WTC11 (cell line): ENCODE results near the gene TBL1X. TPM values are rescaled to one million over a fixed set of nuclear protein-coding genes. Genes with fewer than 3 reads are reported as not detected.

Experiments used
- ATAC-seq: fragments of 200-7000 bp; cut with Tn5 transposase; 2 replicates; pipeline ENCODE4 v1.10.0; 2021; ENCODE audit warnings: mild to moderate bottlenecking, moderate library complexity
- CTCF ChIA-PET: fragments of 300-600 bp; sonication (Branson Sonifier 250); formaldehyde crosslinking; loops from one replicate; lab custom pipeline; 2021; ENCODE audit warnings: antibody characterized with exemption; lab: Charles Lee
- POLR2A ChIA-PET: fragments of 350-600 bp; sonication (Branson Sonifier 250); formaldehyde crosslinking; loops from one replicate; lab custom pipeline; 2021; ENCODE audit warnings: antibody characterized with exemption; lab: Charles Lee
- DNase-seq: peaks from one replicate; pipeline ENCODE4 v3.0.0; 2021; ENCODE audit warnings: low spot score
- H3K27ac Mint-ChIP-seq: 2 replicates; pipeline ENCODE4 v1.8.0; 2021; ENCODE audit warnings: mixed read lengths
- H3K27me3 Mint-ChIP-seq: 2 replicates; pipeline ENCODE4 v1.8.0; 2021; ENCODE audit warnings: low read depth, mild to moderate bottlenecking, moderate library complexity, mixed read lengths
- H3K36me3 Mint-ChIP-seq: 2 replicates; pipeline ENCODE4 v1.8.0; 2021; ENCODE audit warnings: mixed read lengths
- H3K4me1 Mint-ChIP-seq: 2 replicates; pipeline ENCODE4 v1.8.0; 2022; ENCODE audit warnings: mixed read lengths
- H3K4me3 Mint-ChIP-seq: 2 replicates; pipeline ENCODE4 v1.8.0; 2021; ENCODE audit warnings: mild to moderate bottlenecking, moderate library complexity, mixed read lengths
- H3K9me3 Mint-ChIP-seq: 2 replicates; pipeline ENCODE4 v1.8.0; 2021; ENCODE audit warnings: mixed read lengths
- ATF1 ChIP-seq: sonication (generic); formaldehyde crosslinking; IDR thresholded peaks from 2 replicates; pipeline ENCODE4 v1.8.1; 2023; ENCODE audit warnings: mild to moderate bottlenecking, moderate library complexity, missing genetic modification reagents
- CBFB ChIP-seq: sonication (generic); formaldehyde crosslinking; IDR thresholded peaks from 2 replicates; pipeline ENCODE4 v1.8.1; 2022; ENCODE audit warnings: mild to moderate bottlenecking, low read depth, missing genetic modification reagents
- CREM ChIP-seq: sonication (generic); formaldehyde crosslinking; IDR thresholded peaks from 2 replicates; pipeline ENCODE4 v1.8.1; 2022; ENCODE audit warnings: mild to moderate bottlenecking, missing genetic modification reagents, moderate library complexity
- E2F5 ChIP-seq: sonication (generic); formaldehyde crosslinking; IDR thresholded peaks from 2 replicates; pipeline ENCODE4 v1.8.1; 2022; ENCODE audit warnings: mild to moderate bottlenecking, moderate library complexity, missing genetic modification reagents
- ETV6 ChIP-seq: sonication (generic); formaldehyde crosslinking; IDR thresholded peaks from 2 replicates; pipeline ENCODE4 v1.8.1; 2022; ENCODE audit warnings: mild to moderate bottlenecking, missing genetic modification reagents
- FOXJ3 ChIP-seq: sonication (generic); formaldehyde crosslinking; IDR thresholded peaks from 2 replicates; pipeline ENCODE4 v1.9.0; 2021; ENCODE audit warnings: missing genetic modification reagents, mild to moderate bottlenecking, borderline replicate concordance
- GRHL2 ChIP-seq: fragments of 250-450 bp; sonication (Bioruptor Pico); IDR thresholded peaks from 2 replicates; pipeline ENCODE4 v1.8.0; 2022; ENCODE audit warnings: mild to moderate bottlenecking, moderate library complexity; ENCODE audit not compliant: insufficient replicate concordance, severe bottlenecking
- GTF2I ChIP-seq: fragments of 250-450 bp; sonication (Bioruptor Pico); conservative IDR thresholded peaks from 2 replicates; pipeline ENCODE4 v1.4.0; 2021; ENCODE audit warnings: mild to moderate bottlenecking
- JAZF1 ChIP-seq: fragments of 250-450 bp; sonication (Bioruptor Pico); IDR thresholded peaks from 2 replicates; pipeline ENCODE4 v1.9.0; 2021; ENCODE audit warnings: moderate library complexity, mild to moderate bottlenecking, inconsistent platforms
- JUN ChIP-seq: sonication (generic); formaldehyde crosslinking; IDR thresholded peaks from 2 replicates; pipeline ENCODE4 v1.8.0; 2023; ENCODE audit warnings: mild to moderate bottlenecking, missing genetic modification reagents
- MXD4 ChIP-seq: fragments of 250-450 bp; sonication (Bioruptor Pico); IDR thresholded peaks from 2 replicates; pipeline ENCODE4 v1.8.0; 2021; ENCODE audit warnings: mild to moderate bottlenecking, moderate library complexity, borderline replicate concordance
- MYBL2 ChIP-seq: sonication (generic); formaldehyde crosslinking; IDR thresholded peaks from 2 replicates; pipeline ENCODE4 v1.8.1; 2023; ENCODE audit warnings: mild to moderate bottlenecking, moderate library complexity, missing genetic modification reagents
- NFYB ChIP-seq: sonication (generic); formaldehyde crosslinking; conservative IDR thresholded peaks from 2 replicates; pipeline ENCODE4 v1.8.0; 2022; ENCODE audit warnings: low read depth, missing genetic modification reagents
- NR1H2 ChIP-seq: sonication (generic); formaldehyde crosslinking; IDR thresholded peaks from 2 replicates; pipeline ENCODE4 v1.9.0; 2021; ENCODE audit warnings: mild to moderate bottlenecking, moderate library complexity, missing genetic modification reagents
- NR2C2 ChIP-seq: sonication (generic); formaldehyde crosslinking; IDR thresholded peaks from 2 replicates; pipeline ENCODE4 v1.8.0; 2022; ENCODE audit warnings: mild to moderate bottlenecking, missing genetic modification reagents
- RORB ChIP-seq: fragments of 250-450 bp; sonication (Bioruptor Pico); IDR thresholded peaks from 2 replicates; pipeline ENCODE4 v1.9.0; 2021; ENCODE audit warnings: mild to moderate bottlenecking
- SMAD4 ChIP-seq: sonication (generic); formaldehyde crosslinking; IDR thresholded peaks from 2 replicates; pipeline ENCODE4 v1.8.0; 2022; ENCODE audit warnings: mild to moderate bottlenecking, missing genetic modification reagents
- TEAD4 ChIP-seq: sonication (generic); formaldehyde crosslinking; IDR thresholded peaks from 2 replicates; pipeline ENCODE4 v1.8.0; 2022; ENCODE audit warnings: mild to moderate bottlenecking, missing genetic modification reagents
- ZNF138 ChIP-seq: sonication (generic); formaldehyde crosslinking; conservative IDR thresholded peaks from 2 replicates; pipeline ENCODE4 v1.8.1; 2022; ENCODE audit warnings: mild to moderate bottlenecking, moderate library complexity, missing genetic modification reagents
- ZNF263 ChIP-seq: sonication (generic); formaldehyde crosslinking; IDR thresholded peaks from 2 replicates; pipeline ENCODE4 v1.8.1; 2022; ENCODE audit warnings: low read depth, mild to moderate bottlenecking, moderate library complexity, missing genetic modification reagents
- ZNF317 ChIP-seq: sonication (generic); formaldehyde crosslinking; IDR thresholded peaks from 2 replicates; pipeline ENCODE4 v1.8.1; 2023; ENCODE audit warnings: low read depth, mild to moderate bottlenecking, moderate library complexity, missing genetic modification reagents, borderline replicate concordance
- ZNF396 ChIP-seq: fragments of 250-450 bp; sonication (Bioruptor Pico); IDR thresholded peaks from 2 replicates; pipeline ENCODE4 v1.8.0; 2021; ENCODE audit warnings: mild to moderate bottlenecking, moderate library complexity, borderline replicate concordance
- ZNF423 ChIP-seq: fragments of 250-450 bp; sonication (Bioruptor Pico); IDR thresholded peaks from 2 replicates; pipeline ENCODE4 v2.1.2; 2022; ENCODE audit warnings: mild to moderate bottlenecking, moderate library complexity
- ZSCAN18 ChIP-seq: fragments of 250-450 bp; sonication (Bioruptor Pico); IDR thresholded peaks from 2 replicates; pipeline ENCODE4 v2.1.2; 2022; ENCODE audit warnings: mild to moderate bottlenecking, moderate library complexity
- total RNA-seq: library from RNA; stranded (reverse); gene quantifications from 3 replicates; pipeline ENCODE4 v1.2.3, GENCODE V29; 2021
- TF ChIP-seq, protein P1 (sequence below): sonication (generic); formaldehyde crosslinking; IDR thresholded peaks from 2 replicates; pipeline ENCODE4 v1.8.0; 2022; ENCODE audit warnings: mild to moderate bottlenecking, missing genetic modification reagents
- TF ChIP-seq, protein P2 (sequence below): sonication (generic); formaldehyde crosslinking; IDR thresholded peaks from 2 replicates; pipeline ENCODE4 v1.8.1; 2022; ENCODE audit warnings: low read depth, missing genetic modification reagents, borderline replicate concordance
- TF ChIP-seq, protein P3 (sequence below): sonication (generic); formaldehyde crosslinking; IDR thresholded peaks from 2 replicates; pipeline ENCODE4 v1.8.1; 2023; ENCODE audit warnings: mild to moderate bottlenecking, missing genetic modification reagents, borderline replicate concordance
- TF ChIP-seq, protein P4 (sequence below): fragments of 250-450 bp; sonication (Bioruptor Pico); IDR thresholded peaks from 2 replicates; pipeline ENCODE4 v1.9.0; 2021; ENCODE audit warnings: moderate library complexity, mild to moderate bottlenecking, inconsistent platforms, borderline replicate concordance

The TBL1X gene
- total RNA-seq, 1 experiment from 2014 or later = 27.7 TPM

- no peaks in the 10 kb centered on the region for H3K4me1 Mint-ChIP-seq
- no peak overlapping the region for H3K4me3 Mint-ChIP-seq
- peaks cover 19% of the 10 kb centered on the region for H3K36me3 Mint-ChIP-seq
- no peak for ATAC-seq
- TF ChIP-seq TEAD4 (CRISPR knock-in tag) (no peak), CBFB (CRISPR knock-in tag) (no peak), ETV6 (CRISPR knock-in tag) (no peak), JAZF1 (CRISPR knock-in tag) (no peak), ZNF317 (CRISPR knock-in tag) (no peak), SMAD4 (CRISPR knock-in tag) (no peak), MYBL2 (CRISPR knock-in tag) (no peak), RORB (CRISPR knock-in tag) (no peak), MXD4 (no peak), ZNF263 (CRISPR knock-in tag) (no peak), NFYB (CRISPR knock-in tag) (no peak), FOXJ3 (no peak), CREM (CRISPR knock-in tag) (no peak), ZNF138 (no peak), ZNF396 (CRISPR knock-in tag) (no peak)
- TF ChIP-seq, protein P1, sequence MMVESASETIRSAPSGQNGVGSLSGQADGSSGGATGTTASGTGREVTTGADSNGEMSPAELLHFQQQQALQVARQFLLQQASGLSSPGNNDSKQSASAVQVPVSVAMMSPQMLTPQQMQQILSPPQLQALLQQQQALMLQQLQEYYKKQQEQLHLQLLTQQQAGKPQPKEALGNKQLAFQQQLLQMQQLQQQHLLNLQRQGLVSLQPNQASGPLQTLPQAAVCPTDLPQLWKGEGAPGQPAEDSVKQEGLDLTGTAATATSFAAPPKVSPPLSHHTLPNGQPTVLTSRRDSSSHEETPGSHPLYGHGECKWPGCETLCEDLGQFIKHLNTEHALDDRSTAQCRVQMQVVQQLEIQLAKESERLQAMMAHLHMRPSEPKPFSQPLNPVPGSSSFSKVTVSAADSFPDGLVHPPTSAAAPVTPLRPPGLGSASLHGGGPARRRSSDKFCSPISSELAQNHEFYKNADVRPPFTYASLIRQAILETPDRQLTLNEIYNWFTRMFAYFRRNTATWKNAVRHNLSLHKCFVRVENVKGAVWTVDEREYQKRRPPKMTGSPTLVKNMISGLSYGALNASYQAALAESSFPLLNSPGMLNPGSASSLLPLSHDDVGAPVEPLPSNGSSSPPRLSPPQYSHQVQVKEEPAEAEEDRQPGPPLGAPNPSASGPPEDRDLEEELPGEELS (CRISPR knock-in tag) = no peak
- TF ChIP-seq, protein P2, sequence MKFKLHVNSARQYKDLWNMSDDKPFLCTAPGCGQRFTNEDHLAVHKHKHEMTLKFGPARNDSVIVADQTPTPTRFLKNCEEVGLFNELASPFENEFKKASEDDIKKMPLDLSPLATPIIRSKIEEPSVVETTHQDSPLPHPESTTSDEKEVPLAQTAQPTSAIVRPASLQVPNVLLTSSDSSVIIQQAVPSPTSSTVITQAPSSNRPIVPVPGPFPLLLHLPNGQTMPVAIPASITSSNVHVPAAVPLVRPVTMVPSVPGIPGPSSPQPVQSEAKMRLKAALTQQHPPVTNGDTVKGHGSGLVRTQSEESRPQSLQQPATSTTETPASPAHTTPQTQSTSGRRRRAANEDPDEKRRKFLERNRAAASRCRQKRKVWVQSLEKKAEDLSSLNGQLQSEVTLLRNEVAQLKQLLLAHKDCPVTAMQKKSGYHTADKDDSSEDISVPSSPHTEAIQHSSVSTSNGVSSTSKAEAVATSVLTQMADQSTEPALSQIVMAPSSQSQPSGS = no peak
- TF ChIP-seq, protein P3, sequence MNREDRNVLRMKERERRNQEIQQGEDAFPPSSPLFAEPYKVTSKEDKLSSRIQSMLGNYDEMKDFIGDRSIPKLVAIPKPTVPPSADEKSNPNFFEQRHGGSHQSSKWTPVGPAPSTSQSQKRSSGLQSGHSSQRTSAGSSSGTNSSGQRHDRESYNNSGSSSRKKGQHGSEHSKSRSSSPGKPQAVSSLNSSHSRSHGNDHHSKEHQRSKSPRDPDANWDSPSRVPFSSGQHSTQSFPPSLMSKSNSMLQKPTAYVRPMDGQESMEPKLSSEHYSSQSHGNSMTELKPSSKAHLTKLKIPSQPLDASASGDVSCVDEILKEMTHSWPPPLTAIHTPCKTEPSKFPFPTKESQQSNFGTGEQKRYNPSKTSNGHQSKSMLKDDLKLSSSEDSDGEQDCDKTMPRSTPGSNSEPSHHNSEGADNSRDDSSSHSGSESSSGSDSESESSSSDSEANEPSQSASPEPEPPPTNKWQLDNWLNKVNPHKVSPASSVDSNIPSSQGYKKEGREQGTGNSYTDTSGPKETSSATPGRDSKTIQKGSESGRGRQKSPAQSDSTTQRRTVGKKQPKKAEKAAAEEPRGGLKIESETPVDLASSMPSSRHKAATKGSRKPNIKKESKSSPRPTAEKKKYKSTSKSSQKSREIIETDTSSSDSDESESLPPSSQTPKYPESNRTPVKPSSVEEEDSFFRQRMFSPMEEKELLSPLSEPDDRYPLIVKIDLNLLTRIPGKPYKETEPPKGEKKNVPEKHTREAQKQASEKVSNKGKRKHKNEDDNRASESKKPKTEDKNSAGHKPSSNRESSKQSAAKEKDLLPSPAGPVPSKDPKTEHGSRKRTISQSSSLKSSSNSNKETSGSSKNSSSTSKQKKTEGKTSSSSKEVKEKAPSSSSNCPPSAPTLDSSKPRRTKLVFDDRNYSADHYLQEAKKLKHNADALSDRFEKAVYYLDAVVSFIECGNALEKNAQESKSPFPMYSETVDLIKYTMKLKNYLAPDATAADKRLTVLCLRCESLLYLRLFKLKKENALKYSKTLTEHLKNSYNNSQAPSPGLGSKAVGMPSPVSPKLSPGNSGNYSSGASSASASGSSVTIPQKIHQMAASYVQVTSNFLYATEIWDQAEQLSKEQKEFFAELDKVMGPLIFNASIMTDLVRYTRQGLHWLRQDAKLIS = no peak
- TF ChIP-seq, all 79 proteins: peak for 0
- CTCF ChIA-PET = no interaction called here
- Mint-ChIP-seq H3K9me3 (no peaks in the 10 kb centered on the region), H3K27me3 (no peaks in the 10 kb centered on the region), H3K27ac (no peak overlapping the region)
- POLR2A ChIA-PET = no interaction called here
- no peak for DNase-seq
These were observed 228.6 kb downstream of the TBL1X start for GRCh38 chrX:9693307-9694001.

- Mint-ChIP-seq H3K36me3 (peaks cover 16% of the 10 kb centered on the region), H3K4me3 (no peak overlapping the region), H3K27ac (no peak overlapping the region), H3K27me3 (no peaks in the 10 kb centered on the region), H3K9me3 (no peaks in the 10 kb centered on the region), H3K4me1 (no peaks in the 10 kb centered on the region; the same call in 1 of the 2 replicates)
- CTCF ChIA-PET = no interaction called here
- POLR2A ChIA-PET = no interaction called here
- no peak for DNase-seq
- TF ChIP-seq GTF2I = no peak
- TF ChIP-seq ZNF423 (CRISPR knock-in tag) = no peak
- TF ChIP-seq GRHL2 (CRISPR knock-in tag) = no peak
- no peak for TF ChIP-seq ZSCAN18
- TF ChIP-seq E2F5 = no peak
- TF ChIP-seq, protein P4, sequence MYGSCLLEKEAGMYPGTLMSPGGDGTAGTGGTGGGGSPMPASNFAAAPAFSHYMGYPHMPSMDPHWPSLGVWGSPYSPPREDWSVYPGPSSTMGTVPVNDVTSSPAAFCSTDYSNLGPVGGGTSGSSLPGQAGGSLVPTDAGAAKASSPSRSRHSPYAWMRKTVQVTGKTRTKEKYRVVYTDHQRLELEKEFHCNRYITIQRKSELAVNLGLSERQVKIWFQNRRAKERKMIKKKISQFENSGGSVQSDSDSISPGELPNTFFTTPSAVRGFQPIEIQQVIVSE = no peak
- TF ChIP-seq JUN (CRISPR knock-in tag) = no peak
- TF ChIP-seq NR2C2 (CRISPR knock-in tag) = no peak
- TF ChIP-seq NR1H2 (CRISPR knock-in tag) = no peak
- TF ChIP-seq ATF1 (CRISPR knock-in tag) = no peak
- TF ChIP-seq SMAD4 (CRISPR knock-in tag) = no peak
- ATAC-seq = no peak
These were observed 233.7 kb downstream of the TBL1X start for GRCh38 chrX:9698576-9698975.
